AG09309 (cell line): ENCODE results near the gene ABHD6.
A peak's percentile ranks its signal among the peaks of the same experiment; 100 is the strongest.
"Not testable (repeated sequence)": the region's sequence is repeated elsewhere in the genome, so short reads cannot be mapped to it uniquely, and the experiment has no call there.

Source experiments
- DNase-seq: peaks from one replicate; pipeline ENCODE4 v3.0.0-alpha.2; 2010; ENCODE audit warnings: low read depth
- H3K4me3 ChIP-seq: 2 replicates; pipeline ENCODE4 v1.5.1; 2011; ENCODE audit warnings: mild to moderate bottlenecking, low read depth, low read length, moderate library complexity; ENCODE audit not compliant: control insufficient read depth
- CTCF ChIP-seq: IDR thresholded peaks from 2 replicates; pipeline ENCODE4 v1.5.1; 2011; ENCODE audit warnings: mild to moderate bottlenecking, low read depth, low read length, inconsistent platforms; ENCODE audit not compliant: insufficient read depth, control insufficient read depth; ENCODE audit errors: missing control alignments

ABHD6 gene

DNA sequence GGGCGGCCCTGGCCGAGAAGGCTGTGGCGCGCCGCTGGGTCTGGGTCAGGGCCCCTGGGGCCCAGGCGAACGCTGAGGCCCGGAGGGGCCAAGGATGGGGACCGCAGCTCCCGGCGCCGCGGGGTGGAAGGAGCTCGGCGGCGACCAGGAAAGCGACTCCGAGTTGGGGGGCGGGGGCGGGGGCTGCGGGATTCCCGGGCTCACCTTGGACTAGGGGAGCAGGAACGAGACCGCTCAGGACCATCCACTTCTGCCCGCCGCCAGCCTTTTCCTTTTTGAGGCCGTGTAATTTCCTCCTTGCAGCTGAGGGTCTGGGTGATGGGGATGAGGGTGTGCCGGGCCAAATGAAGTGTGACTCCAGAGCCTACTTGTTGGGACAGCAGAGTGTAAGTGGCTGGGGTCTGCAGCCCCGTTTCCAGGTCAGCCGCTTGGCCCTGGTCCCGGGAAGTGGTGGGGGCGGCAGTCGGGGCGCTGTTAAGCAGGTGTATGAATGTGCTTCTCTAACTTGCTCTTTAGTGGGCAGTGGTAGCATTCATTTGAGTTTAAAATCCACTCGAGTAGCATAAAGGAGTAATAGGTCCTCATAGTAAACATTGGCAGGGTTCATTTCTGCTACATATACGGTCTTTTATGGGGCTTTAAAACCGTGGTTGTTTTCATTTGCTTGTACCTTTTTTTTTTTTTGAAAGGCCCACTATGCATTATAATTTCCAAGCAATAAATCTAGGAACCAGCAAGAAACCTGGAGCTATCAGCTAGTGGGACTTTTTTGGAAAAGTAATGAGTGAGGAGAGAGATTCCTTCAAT, 95.8 kb downstream of the ABHD6 start:
- TF ChIP-seq CTCF = no peak
- H3K4me3 ChIP-seq = peak overlapping the region; percentile 80
- no peak for DNase-seq

DNA sequence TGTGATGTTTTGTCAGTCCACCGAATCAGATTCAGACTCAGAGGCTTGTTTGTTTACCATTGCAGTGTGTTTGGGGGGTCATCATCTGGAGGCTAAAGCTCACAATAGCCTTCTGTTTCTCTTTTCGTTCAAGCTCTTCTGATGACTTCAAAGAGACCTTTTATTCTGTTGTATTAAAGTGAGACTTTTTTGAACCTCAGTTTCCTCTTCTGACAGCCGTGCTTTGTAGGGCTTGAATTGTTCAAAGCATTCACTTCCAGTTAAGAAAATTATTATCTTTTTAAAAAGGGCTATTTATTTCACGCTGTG, 96.4 kb downstream of the ABHD6 start:
- peak overlapping the region; percentile 80 for H3K4me3 ChIP-seq
- no peak for DNase-seq
- TF ChIP-seq CTCF = no peak

DNA sequence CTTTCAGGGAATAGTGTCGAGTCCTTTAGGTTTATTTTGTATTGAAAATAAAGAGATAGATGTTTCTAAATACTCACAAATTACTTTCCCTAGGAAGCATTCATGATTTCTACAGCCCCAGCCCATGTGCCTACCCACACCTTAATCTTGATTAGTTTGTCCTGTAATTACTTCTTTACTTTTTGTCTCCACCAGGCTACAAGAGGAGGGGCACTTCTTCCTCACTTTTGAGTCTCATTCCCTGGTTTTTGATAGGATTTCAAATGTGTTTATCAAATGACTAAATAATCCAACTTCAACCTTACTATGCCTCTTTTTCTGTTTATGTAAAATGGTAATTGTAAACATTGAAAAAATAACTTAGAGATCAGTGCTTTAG, 96.9 kb downstream of the ABHD6 start:
- DNase-seq = no peak
- H3K4me3 ChIP-seq = peak overlapping the region; percentile 80
- TF ChIP-seq CTCF = no peak

DNA sequence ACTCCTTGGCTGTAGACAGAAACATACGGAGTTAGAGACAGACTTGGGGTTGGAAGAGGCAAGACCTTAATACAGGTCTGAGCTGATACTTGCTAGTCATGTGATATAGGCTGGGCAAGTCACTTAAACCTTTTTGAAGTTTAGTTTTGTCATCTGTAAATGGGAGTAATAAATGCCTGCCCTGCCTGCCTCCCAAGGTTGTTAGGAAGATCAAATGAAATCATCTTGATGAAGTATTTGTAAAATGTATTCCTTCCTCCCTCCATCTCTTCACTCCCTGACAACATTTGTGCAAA, 98.0 kb downstream of the ABHD6 start:
- H3K4me3 ChIP-seq = peak overlapping the region; percentile 8; the same call in 1 of the 2 replicates
- no peak for TF ChIP-seq CTCF

GRCh38 chr3:58336135-58336882, 98.7 kb downstream of the ABHD6 start:
- no peak overlapping the region for H3K4me3 ChIP-seq
- DNase-seq = peak; percentile 69
- TF ChIP-seq CTCF = no peak

More for the DNA sequence above, 98.0 kb downstream of the ABHD6 start:
- no peak for DNase-seq

DNA sequence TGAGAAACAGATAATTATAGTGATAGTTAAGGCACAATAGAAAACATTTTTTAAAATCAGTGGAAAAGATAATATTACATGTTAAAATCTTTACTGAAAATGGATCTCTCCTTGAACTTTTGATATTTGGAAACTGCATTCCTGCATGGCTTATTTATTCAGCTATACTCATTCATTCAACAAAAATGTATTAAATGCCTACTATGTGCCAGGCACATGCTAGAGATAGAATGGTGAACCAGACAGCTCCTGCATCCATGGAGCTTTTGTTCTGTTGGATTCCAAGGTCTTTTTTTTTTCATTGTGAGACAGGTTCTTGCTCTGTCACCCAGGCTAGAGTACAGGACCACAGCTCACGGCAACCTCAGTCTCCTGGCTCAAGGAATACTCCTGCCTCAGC, 99.6 kb downstream of the ABHD6 start:
- no peak for DNase-seq
- TF ChIP-seq CTCF = no peak
- H3K4me3 ChIP-seq = no peak overlapping the region

DNA sequence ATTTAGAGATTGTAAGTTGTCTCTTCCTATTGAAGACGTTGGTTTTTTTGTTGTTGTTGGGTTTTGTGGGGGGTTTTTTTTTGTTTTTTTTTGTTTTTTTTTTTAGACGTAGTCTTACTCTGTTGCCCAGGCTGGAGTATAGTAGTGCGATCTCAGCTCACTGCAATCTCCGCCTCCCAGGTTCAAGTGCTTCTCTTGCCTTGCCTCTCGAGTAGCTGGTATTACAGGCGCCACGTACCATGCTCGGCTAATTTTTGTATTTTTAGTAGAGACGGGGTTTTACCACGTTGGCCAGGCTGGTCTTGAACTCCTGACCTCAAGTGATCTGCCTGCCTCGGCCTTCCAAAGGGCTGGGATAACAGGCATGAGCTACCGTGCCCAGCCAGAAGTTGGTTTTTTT, 101.6 kb downstream of the ABHD6 start:
- not testable (repeated sequence) for DNase-seq, H3K4me3 ChIP-seq
